HG03520 (cell line): ENCODE results near the gene CLEC4D.
"Not testable (repeated sequence)": the region's sequence is repeated elsewhere in the genome, so short reads cannot be mapped to it uniquely, and the experiment has no call there.

Source experiments
- ATAC-seq: cut with Tn5 transposase; IDR thresholded peaks from one replicate; pipeline ENCODE4 v1.9.1; 2021; ENCODE audit warnings: mild to moderate bottlenecking, moderate library complexity; ENCODE audit not compliant: unreplicated experiment

The CLEC4D gene

DNA sequence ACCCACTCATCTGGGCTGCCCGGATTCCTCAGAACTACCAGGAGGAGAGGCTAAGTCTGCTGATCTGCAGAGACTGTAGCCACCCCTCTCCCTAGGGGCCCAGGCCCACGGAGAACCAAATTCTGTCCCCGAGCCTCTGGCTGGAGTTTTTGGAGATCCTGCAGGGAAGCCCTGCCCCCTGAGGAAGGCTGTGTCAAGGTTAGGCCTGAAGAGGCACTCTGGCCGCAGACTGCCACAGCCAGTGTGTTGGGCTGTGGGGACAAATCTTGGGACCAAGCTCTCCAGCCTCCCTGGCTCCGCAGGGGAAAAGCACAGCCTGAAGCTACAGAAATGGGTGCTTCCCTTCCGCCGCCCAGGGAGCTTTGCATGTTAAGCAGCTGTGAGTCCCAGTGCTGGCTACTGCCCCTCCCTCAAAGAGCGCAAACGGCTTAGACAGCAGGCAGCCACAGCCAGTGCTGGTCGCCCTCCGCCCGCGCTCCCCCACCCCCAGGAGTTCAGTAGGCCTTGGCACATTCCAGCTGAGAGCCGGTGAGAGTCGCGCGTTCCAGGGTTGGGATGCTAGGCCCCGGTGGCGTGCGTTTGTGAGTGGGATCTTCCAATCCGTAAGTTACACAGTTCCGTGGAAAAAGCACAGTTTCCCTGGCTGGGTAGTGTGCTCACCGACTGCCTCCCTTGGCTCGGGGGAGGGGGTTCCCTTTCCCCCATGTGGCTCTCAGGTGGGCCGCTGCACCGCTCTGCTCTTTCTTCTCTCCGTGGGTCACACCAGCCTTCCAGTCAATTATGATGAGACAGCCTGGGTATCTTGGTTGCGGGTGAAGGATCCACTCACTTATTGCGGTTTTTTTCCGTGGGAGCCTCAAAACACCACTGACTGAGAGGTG is 14.2 kb downstream of the CLEC4D start:
- no peak for ATAC-seq

DNA sequence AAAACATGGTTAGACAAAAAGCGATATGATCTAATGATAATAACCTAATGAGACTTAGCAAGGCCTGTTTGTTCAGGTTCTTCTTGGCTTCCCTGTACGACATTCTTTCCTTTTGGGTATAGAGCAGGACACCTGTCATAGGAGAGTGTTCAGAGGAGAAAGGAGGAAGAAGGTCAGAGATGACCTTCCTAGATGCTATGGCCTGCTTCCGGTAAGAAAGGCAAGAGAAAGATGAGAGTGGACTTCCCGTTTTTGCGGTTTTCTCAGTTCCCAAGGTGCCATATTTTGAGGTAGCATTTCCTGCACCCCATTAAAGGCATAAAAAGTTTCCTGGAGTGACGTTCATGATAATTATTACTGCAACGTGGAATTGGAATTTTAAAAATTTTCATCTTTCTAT is 18.7 kb downstream of the CLEC4D start:
- no peak for ATAC-seq

DNA sequence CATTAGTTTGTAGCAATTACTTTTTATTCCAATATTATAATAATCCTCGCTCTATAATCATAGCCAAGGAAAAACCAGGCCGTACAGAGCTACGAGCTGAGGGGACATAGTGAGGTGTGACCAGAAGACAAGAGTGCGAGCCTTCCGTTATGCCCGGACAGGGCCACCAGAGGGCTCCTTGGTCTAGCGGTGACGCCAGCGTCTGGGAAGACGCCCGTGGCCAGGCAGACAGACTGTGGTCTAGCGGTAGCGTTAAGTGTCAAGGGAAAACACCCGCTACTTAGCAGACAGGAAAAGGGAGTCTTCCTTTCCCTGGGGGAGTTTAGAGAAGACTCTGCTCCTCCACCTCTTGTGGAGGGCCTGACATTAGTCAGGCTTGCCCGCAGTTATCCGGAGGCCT is 24.5 kb downstream of the CLEC4D start:
- not testable (repeated sequence) for ATAC-seq

DNA sequence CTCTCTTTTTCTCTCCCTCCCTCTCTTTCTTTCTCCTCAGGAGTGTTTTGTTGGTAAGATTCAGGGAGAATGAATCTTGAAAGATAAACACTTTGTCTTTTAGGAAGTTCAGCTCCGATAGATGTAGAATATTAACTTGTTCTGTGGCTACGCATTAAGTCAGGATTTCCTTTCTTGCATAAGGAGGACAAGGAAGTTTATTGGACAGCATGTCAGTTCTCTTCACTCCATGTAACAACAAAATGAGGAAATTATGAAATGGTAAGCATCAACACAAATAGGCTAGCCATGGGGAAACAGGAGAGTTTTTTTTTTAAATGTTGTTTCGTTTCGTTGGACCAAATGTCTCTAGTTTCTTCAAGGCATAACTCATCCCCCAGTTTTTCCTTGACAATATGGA is 27.5 kb downstream of the CLEC4D start, which contains the start of gene CLEC4E:
CLEC4E (minus strand) TSS at position 75 of the 400 bp plus-strand sequence. CDS start 108 bp downstream, outside the sequence.
- not testable (repeated sequence) for ATAC-seq

DNA sequence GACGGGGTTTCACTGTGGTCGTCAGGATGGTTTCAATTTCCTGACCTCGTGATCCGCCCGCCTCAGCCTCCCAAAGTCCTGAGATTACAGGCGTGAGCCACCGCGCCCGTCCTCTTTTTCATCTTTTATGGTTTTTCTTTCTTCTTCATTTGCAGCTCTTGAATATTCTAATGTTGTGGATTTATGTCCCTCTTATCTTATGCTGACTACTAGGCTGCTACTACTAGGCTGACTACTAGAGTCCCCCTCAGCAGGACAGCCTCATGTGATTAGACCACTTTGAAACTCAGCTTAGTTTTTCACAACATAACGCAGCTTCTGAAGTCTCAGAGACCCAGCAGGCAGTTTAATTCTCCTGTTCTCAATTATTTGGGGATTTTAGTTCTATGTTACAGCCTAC is 28.3 kb downstream of the CLEC4D start:
- ATAC-seq = no peak

DNA sequence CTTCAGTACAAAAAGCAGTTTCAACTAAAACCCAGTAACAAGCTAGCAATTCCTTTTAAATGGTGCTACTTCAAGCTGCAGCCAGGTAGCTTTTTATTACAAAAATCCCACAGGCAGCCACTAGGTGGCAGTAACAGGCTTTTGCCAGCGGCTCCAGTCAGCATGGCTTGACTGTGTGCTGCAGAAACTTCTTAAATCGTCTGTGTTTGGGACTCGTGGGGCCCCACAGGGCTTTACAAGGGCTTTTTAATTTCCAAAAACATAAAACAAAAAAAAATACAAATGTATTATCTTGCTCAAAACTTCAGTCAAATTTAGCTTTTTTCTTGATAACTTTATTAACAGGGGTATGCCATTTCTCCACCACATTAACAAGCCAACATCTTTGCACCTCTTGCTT is 31.0 kb downstream of the CLEC4D start:
- no peak for ATAC-seq

DNA sequence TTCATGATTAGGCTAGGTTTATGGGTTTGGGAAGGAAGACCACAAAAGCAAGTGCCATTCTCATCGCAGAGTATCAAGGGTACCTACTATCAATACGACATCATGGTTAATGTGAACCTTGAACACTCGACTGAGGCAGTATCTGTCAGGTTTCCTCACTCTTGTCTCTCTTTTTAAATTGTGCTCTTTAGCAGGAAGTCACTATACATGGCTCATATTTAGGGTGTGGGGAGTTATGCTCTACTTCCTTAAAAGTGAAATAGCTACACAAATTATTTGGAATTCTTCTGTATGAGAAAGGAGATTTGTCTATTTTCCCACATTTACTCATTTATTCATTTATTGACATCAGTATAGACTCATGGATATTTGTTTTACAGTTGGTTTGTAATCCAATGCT is 33.3 kb downstream of the CLEC4D start:
- no peak for ATAC-seq

DNA sequence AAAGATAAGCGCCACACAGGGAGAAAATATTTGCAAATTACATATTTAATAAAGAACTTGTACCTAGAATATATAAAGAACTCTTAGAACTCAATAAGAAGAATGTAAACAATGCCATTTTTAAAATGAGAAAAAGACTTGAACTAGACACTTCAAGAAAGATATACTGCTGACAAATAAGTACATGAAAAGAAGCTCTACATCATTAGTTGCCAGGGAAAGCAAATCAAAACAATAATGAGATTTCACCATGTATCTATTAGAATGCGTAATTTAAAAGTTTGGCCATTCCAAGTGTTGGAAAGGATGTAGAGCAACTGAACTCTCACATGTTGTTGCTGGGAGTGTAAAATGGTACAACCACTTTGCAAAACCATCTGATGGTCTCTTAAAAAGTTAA is 34.3 kb downstream of the CLEC4D start:
- no peak for ATAC-seq

DNA sequence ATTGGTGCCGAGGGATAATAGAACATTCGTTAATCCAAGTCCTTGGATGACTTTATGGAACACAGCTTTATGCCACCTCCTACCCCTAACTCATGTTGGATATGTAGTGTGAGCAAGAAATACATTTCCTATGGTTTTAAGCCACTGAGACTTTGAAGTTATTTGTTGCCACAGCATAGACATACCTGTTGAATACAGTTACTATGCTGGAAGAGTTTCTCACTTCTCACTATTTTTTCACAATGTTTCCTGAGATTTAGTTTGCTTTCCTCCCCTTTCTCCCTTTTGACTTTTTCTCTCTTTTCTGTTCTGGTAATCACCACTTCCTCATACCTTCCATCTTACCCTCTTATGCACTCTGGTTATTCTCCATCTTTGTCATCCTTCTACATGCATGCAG is 34.9 kb downstream of the CLEC4D start:
- ATAC-seq = no peak

DNA sequence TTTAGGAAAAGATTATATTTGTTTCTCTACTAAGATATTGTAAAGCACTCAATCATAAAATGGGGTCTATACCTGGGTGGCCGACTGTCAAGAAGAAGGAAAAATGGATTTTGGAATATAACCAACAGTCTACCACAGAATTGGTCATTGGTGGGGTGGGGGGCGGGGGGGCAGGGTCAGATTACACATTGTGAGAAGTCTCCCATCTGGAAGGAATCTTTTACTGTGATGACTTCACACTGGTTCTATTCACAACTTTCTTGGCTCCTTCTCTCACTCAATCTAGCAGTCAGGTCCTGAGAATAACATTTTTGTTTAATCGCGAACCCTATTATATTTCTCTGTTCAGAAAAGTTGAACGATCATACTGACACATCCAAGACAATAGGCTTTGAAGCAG is 36.1 kb downstream of the CLEC4D start:
- ATAC-seq = no peak

DNA sequence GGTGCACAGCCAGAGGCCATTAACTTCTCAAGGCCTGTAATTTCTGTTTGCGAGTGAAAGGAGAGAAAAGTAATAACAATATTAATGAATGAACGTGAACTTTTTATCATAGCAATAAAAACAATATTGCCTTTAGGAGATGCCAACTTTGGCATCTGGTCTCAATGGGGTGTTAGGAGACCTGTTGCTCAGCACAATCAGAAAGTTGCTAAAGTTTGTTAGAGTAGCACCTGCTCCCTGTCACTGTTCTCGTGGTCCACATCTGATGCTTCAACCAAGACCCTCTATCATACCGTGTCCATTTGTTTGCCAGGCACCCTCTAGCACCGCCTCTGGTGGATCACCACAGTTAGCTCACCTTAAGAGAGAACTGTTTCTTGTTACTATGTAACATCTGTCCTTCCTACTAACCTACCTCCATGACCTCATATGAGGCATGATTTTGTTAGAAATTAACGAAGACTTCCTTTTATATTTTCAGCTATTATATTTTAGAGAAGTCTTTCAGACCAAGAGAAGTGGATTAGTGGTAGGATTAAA is 39.9 kb downstream of the CLEC4D start:
- ATAC-seq = no peak

DNA sequence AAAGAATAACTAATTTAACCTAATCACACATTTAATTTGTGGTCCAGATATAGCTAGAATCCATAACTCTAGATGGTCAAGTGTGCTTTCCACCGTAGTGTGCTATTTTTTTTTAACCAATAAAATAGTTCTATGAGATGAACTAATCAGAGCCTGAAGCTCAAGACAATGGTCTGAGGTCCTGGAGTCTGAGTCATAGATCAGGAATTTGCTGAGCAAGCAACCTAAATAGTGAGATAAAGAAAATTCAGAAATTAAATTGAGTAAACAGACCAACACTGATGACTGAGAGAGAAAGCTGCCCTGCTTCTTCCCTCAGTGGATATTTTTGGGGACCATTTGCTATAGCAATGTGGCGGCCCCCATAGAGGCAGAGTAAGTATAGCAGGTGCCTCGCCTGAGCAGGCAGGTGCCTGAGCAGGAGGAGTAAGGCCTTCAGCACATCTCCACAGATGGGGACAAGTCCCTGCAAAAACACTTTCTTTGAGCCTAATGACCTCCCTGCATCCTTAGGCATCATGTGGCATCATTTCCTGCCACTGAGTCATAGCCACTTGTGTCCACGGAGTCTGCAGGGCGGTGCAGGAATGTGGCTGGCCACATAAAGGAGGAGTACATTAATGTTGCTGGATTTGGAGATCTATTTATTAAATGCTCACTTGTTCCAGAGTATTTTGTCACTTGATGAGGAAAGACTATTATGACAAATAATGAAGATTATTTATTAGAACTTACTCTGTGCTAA is 41.3 kb downstream of the CLEC4D start:
- no peak for ATAC-seq

DNA sequence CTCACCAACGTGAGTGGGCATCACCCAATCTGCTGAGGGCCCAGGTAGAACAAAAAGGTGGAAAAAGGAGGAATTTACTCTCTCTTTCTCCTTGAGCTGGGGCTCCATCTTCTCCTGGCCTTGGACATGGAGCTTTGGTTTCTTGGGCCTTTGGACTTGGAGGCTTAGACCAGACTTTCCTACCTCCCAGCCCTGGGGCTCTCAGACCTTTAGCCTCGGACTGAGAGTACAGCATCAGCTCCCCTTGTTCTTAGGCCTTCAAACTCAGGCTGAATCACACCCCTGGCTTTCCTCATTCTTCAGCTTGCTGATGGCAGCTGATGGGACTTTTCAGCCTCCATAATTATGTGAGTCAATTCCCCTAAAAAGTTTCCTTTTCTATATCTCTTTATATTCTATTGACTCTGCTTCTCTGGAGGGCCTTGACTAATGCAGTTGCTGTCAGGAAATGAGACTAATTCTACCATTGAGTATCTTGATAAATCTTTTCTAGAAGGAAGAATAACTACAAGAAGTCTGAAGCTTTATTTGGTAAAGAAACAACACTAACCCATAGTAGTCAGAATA is 43.3 kb downstream of the CLEC4D start:
- no peak for ATAC-seq

DNA sequence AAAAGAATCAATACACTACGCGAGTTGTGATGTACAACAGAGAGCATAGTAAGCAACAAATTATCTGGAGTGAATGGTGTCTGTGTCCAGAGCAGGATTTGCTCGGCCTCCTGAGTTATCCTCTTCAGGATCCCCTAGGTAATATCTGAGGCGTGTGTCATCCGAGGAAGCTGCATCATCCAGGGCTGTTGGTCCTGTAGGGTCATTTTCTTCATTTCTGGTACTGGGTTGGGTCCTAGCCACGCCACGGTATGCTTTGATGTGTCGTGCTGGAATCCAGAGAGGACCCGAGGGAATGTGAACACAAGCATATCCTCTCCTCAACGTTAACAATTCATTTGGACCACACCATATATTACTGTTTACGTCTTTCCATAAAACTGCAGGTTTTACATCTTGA is 46.4 kb downstream of the CLEC4D start:
- no peak for ATAC-seq

DNA sequence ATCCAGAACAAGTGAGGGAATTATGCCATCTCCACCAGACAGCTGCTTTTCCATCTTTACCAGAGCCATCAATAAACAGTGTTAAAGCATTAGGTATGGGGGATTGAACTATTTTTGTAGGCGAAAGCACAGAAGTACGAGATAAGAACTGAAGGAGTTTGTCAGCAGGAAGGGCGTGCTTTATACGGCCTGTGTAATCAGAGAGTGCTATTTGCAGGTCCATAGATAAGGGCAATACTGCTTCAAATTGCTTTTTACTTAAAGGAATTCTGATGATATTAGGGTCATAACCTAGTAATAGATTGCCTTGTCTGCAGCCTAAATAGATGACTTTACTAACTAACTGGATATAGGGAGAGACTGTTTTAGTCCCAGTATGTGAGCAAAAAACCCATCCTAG is 47.7 kb downstream of the CLEC4D start:
- no peak for ATAC-seq

DNA sequence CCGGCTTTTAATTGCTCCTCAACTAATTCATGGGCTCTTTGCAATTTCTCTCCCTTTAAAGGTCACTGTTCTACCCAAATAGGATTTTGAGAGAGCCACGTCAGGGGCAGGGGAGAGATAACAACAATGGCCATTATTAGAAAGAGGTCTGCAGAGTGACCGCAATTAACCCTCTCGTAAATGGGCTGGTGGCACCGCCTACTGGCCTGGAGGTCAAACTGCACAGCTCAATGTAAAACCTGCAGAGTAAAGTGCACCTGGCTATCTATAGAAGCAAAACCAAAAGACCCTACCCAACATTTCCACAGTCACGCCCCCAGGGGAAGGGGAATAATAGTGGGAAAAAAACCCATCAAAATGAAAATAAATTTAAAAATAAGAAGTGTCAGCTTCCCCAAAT is 49.0 kb downstream of the CLEC4D start:
- no peak for ATAC-seq

DNA sequence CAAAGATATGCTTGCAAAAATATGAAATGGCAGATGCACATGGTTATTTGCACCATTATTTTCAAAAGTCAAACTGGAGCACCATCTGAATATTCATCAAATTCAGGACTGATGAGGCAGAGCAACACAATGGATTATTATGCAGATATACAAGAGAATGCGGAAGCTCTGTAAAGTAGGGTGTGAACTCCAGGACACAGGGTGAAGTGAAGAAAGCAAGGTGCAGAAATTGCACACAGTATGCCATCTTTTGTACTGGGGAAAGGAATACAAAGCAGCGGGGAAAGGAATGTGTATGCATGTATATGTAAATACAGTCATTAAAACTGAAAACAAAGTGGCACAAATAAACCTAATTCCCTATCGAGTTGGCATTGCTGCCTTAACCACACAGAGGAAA is 50.1 kb downstream of the CLEC4D start:
- no peak for ATAC-seq

DNA sequence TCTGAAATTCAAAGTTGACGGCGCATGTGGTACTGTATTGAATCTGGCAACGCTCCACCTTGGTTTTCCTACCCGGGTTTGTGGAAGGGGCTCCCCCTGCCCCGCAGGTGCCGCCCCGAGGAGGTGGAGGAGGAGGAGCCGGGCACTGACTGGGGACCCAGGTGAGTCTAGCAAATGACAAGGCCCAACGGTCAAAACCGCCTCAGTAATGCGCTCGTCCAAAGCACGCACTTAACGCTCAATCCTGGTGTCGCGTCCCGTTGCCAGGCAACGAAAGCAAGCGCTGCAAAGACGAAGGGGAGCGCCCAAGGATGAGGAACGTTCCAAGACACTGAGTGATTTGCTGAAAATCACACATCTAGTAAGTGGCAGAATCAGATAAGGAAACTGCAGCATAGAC is 51.4 kb downstream of the CLEC4D start:
- no peak for ATAC-seq

DNA sequence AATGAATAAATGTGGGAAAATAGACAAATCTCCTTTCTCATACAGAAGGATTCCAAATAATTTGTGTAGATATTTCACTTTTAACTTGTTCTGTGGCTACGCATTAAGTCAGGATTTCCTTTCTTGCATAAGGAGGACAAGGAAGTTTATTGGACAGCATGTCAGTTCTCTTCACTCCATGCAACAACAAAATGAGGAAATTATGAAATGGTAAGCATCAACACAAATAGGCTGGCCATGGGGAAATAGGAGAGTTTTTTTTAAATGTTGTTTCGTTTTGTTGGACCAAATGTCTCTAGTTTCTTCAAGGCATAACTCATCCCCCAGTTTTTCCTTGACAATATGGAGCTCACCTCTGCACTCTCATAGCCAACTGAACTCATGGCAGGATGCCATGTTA is 52.7 kb downstream of the CLEC4D start:
- ATAC-seq = not testable (repeated sequence)

DNA sequence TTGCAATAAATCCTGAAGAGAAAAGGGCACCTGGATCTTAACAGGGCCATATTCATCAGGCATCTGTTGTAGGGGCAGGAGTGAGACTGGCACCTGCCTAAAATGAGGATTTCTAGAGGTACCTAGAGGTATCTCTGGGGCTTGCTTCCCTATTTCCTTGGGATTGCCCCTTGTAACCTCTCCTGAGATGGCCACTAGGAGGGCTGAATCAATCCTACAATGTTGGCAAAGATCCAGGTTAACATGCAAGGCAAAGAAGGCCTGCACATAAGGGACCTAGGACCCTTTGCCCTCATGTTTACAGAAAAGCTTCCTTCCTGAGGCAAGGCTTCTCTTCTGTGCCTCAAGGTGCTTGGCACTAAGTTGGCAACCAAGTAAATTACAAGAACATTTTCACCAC is 53.2 kb downstream of the CLEC4D start:
- no peak for ATAC-seq
